ENCODE measurements around the gene ACSM2A.
"Not testable (repeated sequence)": the region's sequence is repeated elsewhere in the genome, so short reads cannot be mapped to it uniquely, and the experiment has no call there.

The ACSM2A gene

GRCh38 chr16:20453633-20454032, 2.3 kb downstream of the ACSM2A start:
- not testable (repeated sequence) for DNase-seq (ENCODE audit: low read depth, low spot score)

- DNase-seq (ENCODE audit: low read depth, low spot score) = not testable (repeated sequence)
These were observed 7.9 kb downstream of the ACSM2A start for GRCh38 chr16:20459227-20459626.

DNA sequence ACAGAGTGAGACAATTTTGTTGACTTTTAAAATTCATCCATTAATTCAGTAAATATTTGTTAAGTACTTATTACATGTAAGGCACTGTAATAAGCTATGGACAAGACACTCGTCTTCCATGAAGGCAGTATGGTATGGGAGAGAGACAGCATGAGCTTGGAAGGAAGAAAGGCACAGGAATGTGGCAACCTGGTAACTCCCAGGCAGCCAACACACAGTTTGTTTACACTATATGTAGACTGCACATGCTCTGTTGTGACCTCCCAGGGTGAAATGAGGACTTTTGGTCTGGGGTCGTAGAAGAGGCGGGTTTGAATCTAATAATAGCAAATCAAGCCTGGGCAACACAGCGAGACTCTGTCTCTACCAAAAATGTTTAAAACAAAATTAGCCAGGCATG, 9.0 kb downstream of the ACSM2A start:
- DNase-seq (ENCODE audit: low read depth, low spot score) = not testable (repeated sequence)

DNA sequence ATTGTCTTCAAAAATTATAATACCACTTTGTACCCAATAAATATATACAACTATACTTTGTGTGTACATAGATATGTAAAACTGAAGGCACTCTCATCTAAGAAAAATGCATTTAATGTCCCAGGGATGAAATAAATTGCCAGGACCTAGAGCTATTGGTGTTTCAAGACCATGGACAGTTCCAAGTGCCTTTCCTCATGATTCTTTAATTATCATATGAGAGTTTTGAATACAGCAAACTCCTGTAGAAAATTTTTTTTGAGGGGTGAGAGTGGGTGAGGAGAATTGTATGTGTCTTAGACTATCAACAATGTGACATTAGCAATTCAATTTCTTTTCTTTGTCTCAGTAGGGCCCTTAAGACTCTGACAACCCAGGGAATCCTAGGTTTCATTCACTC, 17.6 kb downstream of the ACSM2A start:
- DNase-seq (ENCODE audit: low read depth, low spot score) = not testable (repeated sequence)

DNA sequence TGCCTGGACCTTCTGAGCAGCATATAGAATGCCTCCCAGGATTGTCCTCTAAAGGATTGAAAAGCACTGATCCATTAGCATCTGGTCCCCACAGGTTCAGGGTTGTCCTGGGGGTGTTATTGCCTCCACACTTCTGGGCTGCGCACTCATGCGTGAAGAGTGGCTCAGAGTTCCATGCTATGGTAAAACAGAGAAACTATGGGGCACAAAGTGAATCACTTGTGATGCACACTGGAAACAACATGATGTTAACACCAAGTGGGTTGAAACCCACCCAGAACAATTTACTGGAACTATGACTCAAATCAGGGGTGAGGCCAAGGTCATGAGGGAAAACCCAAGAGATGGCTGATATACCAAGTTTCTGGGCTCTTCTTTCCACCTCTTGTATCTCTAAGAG, 18.6 kb downstream of the ACSM2A start:
- not testable (repeated sequence) for DNase-seq (ENCODE audit: low read depth, low spot score)

DNA sequence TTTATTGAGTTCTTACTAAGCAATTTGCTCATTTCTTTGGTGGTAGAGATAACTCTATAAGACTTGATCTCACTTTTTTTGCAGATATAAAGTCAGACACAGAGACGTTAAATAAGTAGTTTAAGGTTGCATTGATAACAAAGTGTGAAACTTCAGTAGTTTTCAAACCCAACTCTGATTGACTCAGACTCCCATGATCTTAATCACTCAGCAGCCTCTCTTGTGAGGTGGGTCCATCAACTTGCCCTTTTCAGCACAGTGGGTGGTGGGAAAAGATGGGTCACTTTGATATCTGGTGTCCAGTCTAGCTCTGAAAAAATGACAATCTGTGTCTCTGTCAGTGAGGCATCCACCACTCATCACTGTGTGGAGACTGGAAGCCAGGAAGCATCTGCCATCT, 19.4 kb downstream of the ACSM2A start:
- DNase-seq (ENCODE audit: low read depth, low spot score) = not testable (repeated sequence)

GRCh38 chr16:20477188-20477744, 25.9 kb downstream of the ACSM2A start:
- DNase-seq (ENCODE audit: low read depth, low spot score) = not testable (repeated sequence)

DNA sequence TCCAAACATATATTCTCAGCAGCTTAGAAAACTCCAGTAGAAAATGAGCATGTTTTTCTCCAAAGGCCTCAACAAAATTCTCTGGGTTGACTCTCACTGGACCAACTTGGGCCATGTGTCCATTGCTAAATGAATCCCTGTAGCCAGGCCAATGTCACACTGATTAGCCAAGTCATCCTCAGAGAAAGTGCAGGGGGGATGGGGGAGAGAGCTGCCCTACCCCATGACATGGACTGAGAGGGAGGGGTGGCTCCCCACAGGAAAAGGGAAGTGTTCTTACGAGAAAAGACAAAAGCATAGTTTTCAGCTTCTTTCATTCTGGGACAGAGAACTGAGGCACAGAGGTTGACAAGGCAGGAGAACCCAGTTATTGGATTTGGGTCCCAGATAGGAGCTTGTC, 32.7 kb downstream of the ACSM2A start:
- not testable (repeated sequence) for DNase-seq (ENCODE audit: low read depth, low spot score)

DNA sequence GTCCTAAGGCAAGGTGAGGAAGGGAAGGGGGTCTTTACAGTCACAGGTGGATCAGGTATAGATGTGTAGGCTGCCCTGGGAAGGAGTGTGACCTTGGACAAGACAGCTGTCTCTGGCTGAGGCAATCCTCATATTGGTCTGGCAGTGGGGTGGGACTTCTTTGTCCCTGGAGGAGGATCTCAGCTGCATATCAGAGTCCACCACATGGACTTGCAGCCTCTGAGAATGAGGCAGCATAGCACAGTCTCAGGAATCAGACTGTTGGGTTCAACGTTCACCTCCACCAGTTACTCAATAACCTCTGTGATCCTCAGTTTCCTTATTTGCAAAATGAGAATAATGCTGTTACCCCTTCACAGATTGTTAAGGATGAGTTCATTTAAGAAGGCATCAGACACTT, 33.4 kb downstream of the ACSM2A start:
- DNase-seq (ENCODE audit: low read depth, low spot score) = no peak

DNA sequence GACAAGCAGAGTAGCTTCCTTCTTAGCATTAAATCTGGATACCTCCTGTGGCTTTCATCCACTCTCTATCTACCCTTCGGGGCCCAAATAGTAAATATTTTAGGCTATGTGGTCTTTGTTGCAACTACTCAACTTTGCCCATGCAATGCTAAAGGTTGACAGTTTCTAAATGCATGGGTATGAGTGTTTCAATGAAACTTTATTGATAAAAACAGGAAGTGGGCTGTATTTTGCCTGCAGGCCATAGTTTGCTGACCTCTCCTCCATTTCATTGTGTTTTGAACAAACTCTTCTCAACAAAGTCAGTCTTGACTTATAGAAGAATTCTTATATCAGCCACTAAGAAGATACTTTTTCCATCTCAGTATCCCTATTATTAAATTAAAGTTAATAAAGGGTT, 34.1 kb downstream of the ACSM2A start:
- DNase-seq (ENCODE audit: low read depth, low spot score) = no peak

DNA sequence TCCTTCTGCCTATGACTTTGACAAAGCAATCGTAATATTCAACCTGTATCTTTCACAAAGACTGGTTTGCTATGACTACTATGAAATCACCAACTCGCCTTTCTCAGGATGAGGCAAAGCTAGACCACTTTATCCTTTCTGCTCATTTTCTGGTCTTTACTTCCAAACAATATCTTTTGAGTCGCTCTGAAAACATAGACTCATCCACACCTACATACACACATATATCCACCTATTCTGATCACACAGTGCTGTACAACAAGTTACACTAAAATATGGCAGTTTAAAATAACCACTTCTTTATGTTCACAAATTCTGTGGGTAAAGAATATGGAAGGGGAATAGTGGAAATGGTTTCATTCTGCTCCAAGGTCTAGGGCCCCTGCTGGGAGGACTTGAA, 39.7 kb downstream of the ACSM2A start:
- DNase-seq (ENCODE audit: low read depth, low spot score) = not testable (repeated sequence)

- not testable (repeated sequence) for DNase-seq (ENCODE audit: low read depth, low spot score)
These were observed 40.1 kb downstream of the ACSM2A start for GRCh38 chr16:20491448-20491847.

- DNase-seq (ENCODE audit: low read depth, low spot score) = no peak
These were observed 53.1 kb downstream of the ACSM2A start for GRCh38 chr16:20504418-20504817.

DNA sequence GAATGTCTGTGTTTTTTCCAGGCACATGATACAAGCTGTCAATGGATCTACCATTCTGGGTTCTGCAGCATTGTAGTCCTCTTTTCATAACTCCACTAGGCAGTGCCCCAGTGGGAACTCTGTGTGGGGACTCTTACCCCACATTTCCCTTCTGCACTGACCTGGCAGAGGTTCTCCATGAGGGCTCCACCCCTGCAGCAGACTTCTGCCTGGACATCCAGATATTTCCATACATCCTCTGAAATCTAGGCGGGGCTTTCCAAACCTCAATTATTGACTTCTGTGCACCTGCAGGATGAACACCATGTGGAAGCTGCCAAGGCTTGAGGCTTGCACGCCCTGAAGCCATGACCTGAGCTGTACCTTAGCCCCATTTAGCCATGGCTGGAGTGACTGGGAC, 56.0 kb downstream of the ACSM2A start:
- DNase-seq (ENCODE audit: low read depth, low spot score) = no peak

DNA sequence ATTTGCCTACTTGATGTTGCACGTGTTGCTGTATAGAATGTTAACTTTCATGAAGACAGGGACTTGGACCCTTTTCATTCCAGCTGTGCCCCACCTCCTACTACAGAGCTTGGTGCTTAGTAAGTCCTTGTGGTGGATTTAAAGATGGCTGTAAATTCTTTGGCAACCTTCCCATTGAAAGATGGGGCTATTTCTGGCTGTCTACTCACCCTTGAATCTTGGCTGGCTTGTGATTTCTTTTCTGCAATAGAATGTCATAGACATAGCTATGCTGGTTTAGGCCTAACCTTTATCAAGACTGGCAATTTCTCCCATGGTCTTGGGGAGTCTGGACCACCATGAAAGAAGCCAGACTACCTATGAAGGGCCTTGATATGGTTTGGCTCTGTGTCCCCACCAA, 59.0 kb downstream of the ACSM2A start:
- no peak for DNase-seq (ENCODE audit: low read depth, low spot score)

DNA sequence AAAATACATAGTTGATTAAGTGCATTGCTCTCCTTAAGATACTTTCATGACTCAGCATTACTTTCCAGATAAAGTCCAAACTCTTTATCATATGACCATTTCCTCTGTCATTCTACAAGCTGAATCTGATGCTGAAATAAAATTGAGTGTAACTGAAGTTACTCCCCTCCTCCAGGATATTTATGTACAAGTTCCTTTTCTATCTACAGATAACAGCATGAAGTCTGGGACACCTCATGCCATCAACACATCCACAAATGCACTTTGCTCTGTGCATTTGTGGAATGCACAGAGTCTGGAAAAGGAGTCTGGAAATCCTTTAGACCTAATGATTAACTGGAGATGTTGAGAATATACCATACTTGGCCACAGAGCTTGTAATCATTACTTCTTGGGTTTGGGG, 64.4 kb downstream of the ACSM2A start:
- DNase-seq (ENCODE audit: low read depth, low spot score) = no peak

DNA sequence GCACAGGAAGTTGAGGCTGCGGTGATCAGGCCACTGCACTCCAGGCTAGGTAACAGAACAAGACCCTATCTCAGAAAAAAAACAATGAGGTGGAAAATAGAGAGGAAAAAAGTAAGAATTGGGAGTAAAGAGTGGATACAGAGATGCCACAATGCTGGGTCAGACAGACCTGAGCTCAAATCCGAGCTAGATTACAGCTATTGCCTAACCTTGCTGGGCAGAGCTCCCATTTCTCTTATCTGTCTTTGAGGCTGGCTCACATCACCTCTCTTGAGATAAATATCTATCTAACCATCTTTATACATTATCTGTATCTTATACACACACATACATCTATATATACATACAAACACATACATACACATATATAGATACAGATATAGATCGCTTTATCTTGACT, 65.8 kb downstream of the ACSM2A start:
- DNase-seq (ENCODE audit: low read depth, low spot score) = no peak

DNA sequence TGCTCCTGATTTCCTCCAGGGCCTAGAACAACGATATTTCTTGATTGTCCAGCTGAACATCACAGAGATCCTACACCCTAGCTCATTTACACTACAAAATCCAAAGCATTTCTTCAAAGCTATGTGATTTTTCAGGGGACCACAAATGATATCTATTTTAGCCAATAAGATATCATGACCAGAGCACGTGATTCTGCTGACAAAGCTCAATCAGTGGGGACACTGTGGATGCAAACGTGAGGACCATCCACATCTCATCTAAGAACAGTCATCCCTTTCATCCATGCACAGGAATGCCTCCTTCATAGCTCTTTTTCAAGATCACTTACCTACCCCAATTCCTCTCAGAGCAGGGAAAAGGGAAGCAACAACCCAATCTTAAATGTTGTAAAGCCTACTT, 67.9 kb downstream of the ACSM2A start:
- DNase-seq (ENCODE audit: low read depth, low spot score) = no peak

GRCh38 chr16:20520103-20520502, 68.8 kb downstream of the ACSM2A start:
- no peak for DNase-seq (ENCODE audit: low read depth, low spot score)

DNA sequence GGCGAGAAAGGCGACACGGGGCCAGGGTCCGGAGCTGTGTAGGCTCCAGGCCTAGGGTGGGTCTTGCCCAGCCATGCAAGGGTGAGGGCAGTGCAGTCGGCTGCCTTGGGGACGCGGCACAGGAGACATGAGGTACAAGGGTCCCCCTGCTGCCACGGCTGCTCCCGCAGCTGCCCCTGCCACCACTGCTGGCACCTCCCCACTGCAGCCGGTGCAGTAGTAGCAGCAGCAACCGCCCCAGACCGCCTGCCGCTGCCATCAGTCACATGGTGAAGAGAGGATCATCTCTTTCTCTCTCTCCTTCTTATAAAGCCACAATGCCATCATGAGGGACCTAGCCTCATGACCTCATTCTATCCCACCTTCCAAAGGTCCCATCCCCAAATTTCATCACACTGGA, 80.5 kb downstream of the ACSM2A start:
- not testable (repeated sequence) for DNase-seq (ENCODE audit: low read depth, low spot score)

GRCh38 chr16:20532284-20532792, 81.0 kb downstream of the ACSM2A start:
- not testable (repeated sequence) for DNase-seq (ENCODE audit: low read depth, low spot score)

DNA sequence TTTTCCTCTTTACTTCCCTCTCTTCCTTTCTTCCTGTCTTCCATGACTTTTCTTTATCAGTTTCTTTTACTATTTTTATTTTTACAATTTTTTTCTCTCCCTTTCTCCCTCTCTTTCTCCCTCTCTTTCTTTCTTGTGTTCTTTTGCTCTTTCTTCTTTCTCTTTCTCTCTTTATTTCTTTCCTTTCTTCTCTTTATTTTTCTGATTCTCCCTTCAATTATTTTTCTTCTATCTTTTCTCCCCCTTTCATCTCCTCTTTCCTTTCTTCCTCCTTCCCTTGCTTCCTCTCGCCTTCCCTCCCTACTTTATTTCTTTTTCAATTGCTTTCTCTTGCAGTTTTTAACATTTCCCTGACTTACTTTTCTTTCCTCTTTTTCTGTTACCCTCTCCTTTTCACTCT, 85.3 kb downstream of the ACSM2A start:
- DNase-seq (ENCODE audit: low read depth, low spot score) = not testable (repeated sequence)

Measured in smooth muscle cell of the brain vasculature (primary cell).